Mesendoderm (in vitro differentiated cells): ENCODE data around the gene ZBTB24.

Experiments
- DNase-seq: peaks from one replicate; pipeline ENCODE4 v3.0.0; 2013
- H2AK5ac ChIP-seq: 2 replicates; pipeline ENCODE4 v1.6.1; 2013; ENCODE audit warnings: low read length, inconsistent platforms
- H2BK120ac ChIP-seq: 2 replicates; pipeline ENCODE4 v1.6.1; 2013; ENCODE audit warnings: low read depth, mild to moderate bottlenecking, low read length, moderate library complexity, mixed read lengths
- H2BK15ac ChIP-seq: replicated peaks from 2 replicates; pipeline ENCODE4 v1.6.1; 2013; ENCODE audit warnings: low read depth, mild to moderate bottlenecking, moderate library complexity
- H2BK5ac ChIP-seq: 2 replicates; pipeline ENCODE4 v1.6.1; 2013; ENCODE audit warnings: low read length, inconsistent platforms
- H3K18ac ChIP-seq: 2 replicates; pipeline ENCODE4 v1.6.1; 2013; ENCODE audit warnings: mild to moderate bottlenecking, low read length, mixed read lengths
- H3K23ac ChIP-seq: one replicate; pipeline ENCODE4 v1.6.1; 2013; ENCODE audit warnings: low read length
- H3K27ac ChIP-seq: 2 replicates; pipeline ENCODE4 v1.5.1; 2013; ENCODE audit warnings: low read depth, mild to moderate bottlenecking, inconsistent platforms, low read length, moderate library complexity
- H3K27me3 ChIP-seq: 2 replicates; pipeline ENCODE4 v1.6.1; 2013; ENCODE audit warnings: low read length, control low read depth, mild to moderate bottlenecking, inconsistent platforms; ENCODE audit not compliant: insufficient read depth, poor library complexity
- H3K36me3 ChIP-seq: 2 replicates; pipeline ENCODE4 v1.6.1; 2013; ENCODE audit warnings: low read length, inconsistent platforms; ENCODE audit not compliant: control insufficient read depth, insufficient read depth
- H3K4ac ChIP-seq: one replicate; pipeline ENCODE4 v1.6.1; 2013; ENCODE audit warnings: low read depth, mild to moderate bottlenecking, low read length, moderate library complexity
- H3K4me1 ChIP-seq: 2 replicates; pipeline ENCODE4 v1.6.1; 2013; ENCODE audit warnings: low read depth, low read length, inconsistent platforms; ENCODE audit not compliant: control insufficient read depth
- H3K4me2 ChIP-seq: 2 replicates; pipeline ENCODE4 v1.6.1; 2013; ENCODE audit warnings: low read length
- H3K4me3 ChIP-seq: 2 replicates; pipeline ENCODE4 v1.5.1; 2013; ENCODE audit warnings: mild to moderate bottlenecking, low read length
- H3K56ac ChIP-seq: one replicate; pipeline ENCODE4 v1.6.1; 2013; ENCODE audit warnings: low read length
- H3K79me1 ChIP-seq: 2 replicates; pipeline ENCODE4 v1.6.1; 2013; ENCODE audit warnings: low read length, inconsistent platforms
- H3K79me2 ChIP-seq: 2 replicates; pipeline ENCODE4 v1.6.1; 2013; ENCODE audit warnings: mild to moderate bottlenecking, low read length; ENCODE audit not compliant: control insufficient read depth, insufficient read depth
- H3K9ac ChIP-seq: 2 replicates; pipeline ENCODE4 v1.6.1; 2013; ENCODE audit warnings: low read length, inconsistent platforms
- H4K5ac ChIP-seq: one replicate; pipeline ENCODE4 v1.6.1; 2013; ENCODE audit warnings: low read length
- H4K8ac ChIP-seq: one replicate; pipeline ENCODE4 v1.6.1; 2013; ENCODE audit warnings: low read depth, mild to moderate bottlenecking, control low read depth, low read length, moderate library complexity
- WGBS: extraction: QIAGEN DNeasy Blood & Tissue Kit; methylation state at CpG from one replicate; pipeline ENCODE4 v1.1.7; 2013; ENCODE audit warnings: low lambda C conversion rate, missing lambda C conversion rate; ENCODE audit not compliant: insufficient coverage; ENCODE audit errors: extremely low coverage; 5-methylcytosine and 5-hydroxymethylcytosine counted together

The ZBTB24 gene

DNA sequence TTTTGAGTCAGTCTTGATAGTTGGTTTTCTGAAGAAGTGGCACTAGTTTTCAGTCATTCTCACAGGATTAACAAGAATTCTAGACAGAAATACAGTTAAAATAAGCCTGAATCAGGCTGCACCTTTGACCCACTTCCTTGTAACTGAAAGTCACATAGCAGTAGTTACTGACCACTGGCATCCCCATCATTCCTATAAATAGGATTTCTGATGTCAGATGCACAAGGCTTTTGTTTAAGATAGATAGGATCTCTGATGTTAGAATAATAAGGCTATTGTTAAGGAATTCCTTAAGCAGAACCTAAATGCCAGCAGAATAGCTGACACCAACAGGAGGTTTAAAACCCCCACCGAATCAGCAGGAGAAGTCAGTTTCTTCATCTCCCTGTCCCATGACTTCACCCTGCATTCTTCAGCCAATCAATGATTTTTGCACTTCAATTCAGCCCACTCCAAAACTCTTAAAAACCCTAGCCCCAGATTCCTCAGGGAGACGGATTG, 30.6 kb upstream of the ZBTB24 start:
- H3K56ac ChIP-seq = no peak overlapping the region
- no peak overlapping the region for H3K9ac ChIP-seq
- H3K79me1 ChIP-seq = no peaks in the 10 kb centered on the region
- no peak overlapping the region for H4K8ac ChIP-seq
- no peaks in the 10 kb centered on the region for H3K4me1 ChIP-seq
- no peak overlapping the region for H3K4me2 ChIP-seq
- H4K5ac ChIP-seq = no peak overlapping the region
- DNase-seq = peak; percentile 80
- H3K27me3 ChIP-seq = no peaks in the 10 kb centered on the region
- H2BK5ac ChIP-seq = no peak overlapping the region
- H2BK15ac ChIP-seq = no peak overlapping the region
- no peak overlapping the region for H2BK120ac ChIP-seq
- peak overlapping the region; percentile 51 for H3K27ac ChIP-seq
- no CpG with 5 or more reads among the region's 2 CpGs for WGBS
- H3K18ac ChIP-seq = no peak overlapping the region
- no peaks in the 10 kb centered on the region for H3K36me3 ChIP-seq
- no peak overlapping the region for H3K4me3 ChIP-seq
- H3K79me2 ChIP-seq = no peaks in the 10 kb centered on the region
- H3K23ac ChIP-seq = no peak overlapping the region
- H3K4ac ChIP-seq = no peak overlapping the region
- H2AK5ac ChIP-seq = no peak overlapping the region

DNA sequence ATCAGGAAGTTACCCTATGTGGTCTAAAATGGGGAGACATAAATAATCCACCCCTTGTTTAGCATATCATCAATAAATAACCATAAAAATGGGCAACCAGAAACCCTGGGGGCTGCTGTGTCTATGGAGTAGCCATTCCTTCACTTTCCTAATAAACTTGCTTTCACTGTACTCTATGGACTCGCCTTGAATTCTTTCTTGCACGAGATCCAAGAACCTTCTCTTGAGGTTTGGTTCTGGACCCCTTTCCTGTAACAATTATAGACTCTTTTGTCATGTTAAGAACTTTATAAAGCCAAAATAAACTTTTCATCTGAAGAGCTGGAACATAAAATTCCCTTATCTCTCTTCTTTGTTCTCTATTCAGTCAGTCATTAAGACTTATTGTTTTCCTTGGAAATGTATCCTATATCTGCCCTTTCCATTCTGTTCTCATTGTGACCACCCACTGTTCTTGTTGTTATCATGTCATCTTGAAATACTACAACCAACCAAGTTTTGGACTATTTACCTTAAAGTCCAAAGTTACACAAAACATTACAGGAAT, 29.3 kb upstream of the ZBTB24 start:
- H2BK120ac ChIP-seq = no peak overlapping the region
- H2BK5ac ChIP-seq = no peak overlapping the region
- H3K79me2 ChIP-seq = no peaks in the 10 kb centered on the region
- H3K27me3 ChIP-seq = no peaks in the 10 kb centered on the region
- no peak overlapping the region for H3K56ac ChIP-seq
- H3K4me3 ChIP-seq = no peak overlapping the region
- H3K18ac ChIP-seq = no peak overlapping the region
- H4K5ac ChIP-seq = no peak overlapping the region
- H3K36me3 ChIP-seq = no peaks in the 10 kb centered on the region
- H3K4me2 ChIP-seq = no peak overlapping the region
- H2BK15ac ChIP-seq = no peak overlapping the region
- no peak for DNase-seq
- H3K4me1 ChIP-seq = no peaks in the 10 kb centered on the region
- no peak overlapping the region for H2AK5ac ChIP-seq
- no peak overlapping the region for H3K27ac ChIP-seq
- H3K9ac ChIP-seq = no peak overlapping the region
- no peak overlapping the region for H3K4ac ChIP-seq
- WGBS = no CpG with 5 or more reads among the region's 2 CpGs
- H4K8ac ChIP-seq = no peak overlapping the region
- no peaks in the 10 kb centered on the region for H3K79me1 ChIP-seq
- no peak overlapping the region for H3K23ac ChIP-seq

DNA sequence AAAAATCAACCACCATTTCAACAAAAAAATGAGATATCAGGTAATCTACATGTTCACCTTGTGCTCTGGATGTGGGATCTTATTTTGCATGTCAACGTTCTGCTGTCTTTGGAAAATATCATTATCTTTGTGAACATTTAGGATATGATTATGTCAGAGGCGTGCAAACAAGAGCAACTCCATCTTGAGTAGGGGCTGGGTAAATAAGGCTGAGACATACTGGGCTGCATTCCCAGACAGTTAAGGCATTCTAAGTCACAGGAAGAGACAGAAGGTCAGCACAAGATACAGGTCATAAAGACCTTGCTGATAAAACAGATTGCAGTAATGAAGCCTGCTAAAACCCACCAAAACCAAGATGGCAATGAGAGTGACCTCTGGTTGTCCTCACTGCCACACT, 28.8 kb upstream of the ZBTB24 start:
- no peak overlapping the region for H3K4me2 ChIP-seq
- H2AK5ac ChIP-seq = no peak overlapping the region
- no peak overlapping the region for H3K23ac ChIP-seq
- H3K9ac ChIP-seq = no peak overlapping the region
- no peaks in the 10 kb centered on the region for H3K79me2 ChIP-seq
- no peak overlapping the region for H3K4ac ChIP-seq
- no peak overlapping the region for H2BK15ac ChIP-seq
- H4K5ac ChIP-seq = no peak overlapping the region
- no peak overlapping the region for H2BK5ac ChIP-seq
- no peaks in the 10 kb centered on the region for H3K36me3 ChIP-seq
- no peak overlapping the region for H3K18ac ChIP-seq
- H3K4me3 ChIP-seq = no peak overlapping the region
- no peak for DNase-seq
- no peak overlapping the region for H3K56ac ChIP-seq
- H3K79me1 ChIP-seq = no peaks in the 10 kb centered on the region
- H3K4me1 ChIP-seq = no peaks in the 10 kb centered on the region
- no CpG with 5 or more reads among the region's 2 CpGs for WGBS
- no peaks in the 10 kb centered on the region for H3K27me3 ChIP-seq
- no peak overlapping the region for H2BK120ac ChIP-seq
- no peak overlapping the region for H4K8ac ChIP-seq
- no peak overlapping the region for H3K27ac ChIP-seq

DNA sequence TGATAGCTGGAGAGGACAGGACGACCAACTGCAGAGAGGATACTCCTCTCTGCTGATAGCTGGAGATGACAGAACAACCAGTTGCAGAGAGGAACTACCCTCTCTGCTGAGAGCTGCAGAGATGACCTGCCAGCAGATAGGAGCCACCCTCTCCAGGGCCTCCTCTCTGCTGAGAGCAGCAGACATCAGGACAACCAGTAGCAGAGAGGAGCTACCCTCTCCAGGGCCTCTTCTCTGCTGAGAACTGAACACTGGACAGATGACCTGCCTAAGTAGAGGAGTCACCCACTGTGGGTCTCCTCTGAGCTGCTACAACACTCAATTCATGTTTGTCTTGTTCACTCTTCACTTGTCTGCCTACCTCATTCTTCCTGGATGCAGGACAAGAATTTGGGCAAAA, 27.3 kb upstream of the ZBTB24 start:
- H3K4me2 ChIP-seq = no peak overlapping the region
- no peak overlapping the region for H3K18ac ChIP-seq
- no peak overlapping the region for H4K8ac ChIP-seq
- no peaks in the 10 kb centered on the region for H3K79me1 ChIP-seq
- no peak overlapping the region for H3K56ac ChIP-seq
- no peak overlapping the region for H3K9ac ChIP-seq
- WGBS = no CpG with 5 or more reads among the region's 1 CpG
- H2BK120ac ChIP-seq = no peak overlapping the region
- H3K27ac ChIP-seq = no peak overlapping the region
- no peak overlapping the region for H3K4me3 ChIP-seq
- no peak overlapping the region for H2AK5ac ChIP-seq
- no peaks in the 10 kb centered on the region for H3K36me3 ChIP-seq
- no peaks in the 10 kb centered on the region for H3K27me3 ChIP-seq
- no peaks in the 10 kb centered on the region for H3K79me2 ChIP-seq
- H3K4ac ChIP-seq = no peak overlapping the region
- no peak overlapping the region for H3K23ac ChIP-seq
- H2BK5ac ChIP-seq = no peak overlapping the region
- no peak overlapping the region for H2BK15ac ChIP-seq
- no peak overlapping the region for H4K5ac ChIP-seq
- H3K4me1 ChIP-seq = no peaks in the 10 kb centered on the region
- DNase-seq = no peak

DNA sequence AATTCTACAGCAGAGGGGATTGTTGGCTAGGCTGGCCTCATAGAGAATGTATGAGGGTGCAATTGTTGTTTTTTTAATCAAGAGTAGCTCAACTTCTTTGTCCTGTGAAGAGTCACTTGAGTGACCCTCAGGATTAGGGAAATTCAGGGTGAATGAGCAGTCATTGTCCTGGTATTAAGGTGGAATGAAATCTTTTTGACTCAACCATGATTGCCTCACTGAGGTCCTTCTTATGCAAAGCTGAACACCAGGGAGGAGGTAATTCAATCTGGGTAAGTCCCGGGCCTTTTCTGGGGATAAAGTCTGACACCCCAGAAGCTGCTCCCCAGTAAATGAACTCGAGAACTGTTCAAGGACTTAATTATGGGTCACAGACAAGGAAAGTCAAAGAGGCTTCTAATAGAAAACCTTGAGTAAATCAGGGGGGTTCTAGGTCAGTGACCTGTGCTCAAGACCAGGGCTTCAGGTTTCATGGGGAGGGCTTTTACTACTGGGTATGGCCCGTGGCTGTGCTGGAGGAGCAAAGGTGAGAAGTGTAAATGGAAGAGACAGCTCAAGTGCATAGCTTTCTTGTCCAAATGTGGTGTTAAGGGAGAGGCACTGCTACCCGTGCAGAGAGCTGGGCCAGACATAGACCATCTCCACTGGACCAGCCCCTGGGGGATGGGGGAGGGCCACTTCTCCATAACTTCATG, 25.3 kb upstream of the ZBTB24 start:
- no CpG with 5 or more reads among the region's 4 CpGs for WGBS
- no peak overlapping the region for H3K4ac ChIP-seq
- no peak overlapping the region for H2BK120ac ChIP-seq
- H3K56ac ChIP-seq = no peak overlapping the region
- no peaks in the 10 kb centered on the region for H3K79me1 ChIP-seq
- H3K4me3 ChIP-seq = no peak overlapping the region
- H2BK5ac ChIP-seq = no peak overlapping the region
- H4K8ac ChIP-seq = no peak overlapping the region
- no peak overlapping the region for H3K23ac ChIP-seq
- no peaks in the 10 kb centered on the region for H3K79me2 ChIP-seq
- H2AK5ac ChIP-seq = no peak overlapping the region
- H3K36me3 ChIP-seq = no peaks in the 10 kb centered on the region
- H4K5ac ChIP-seq = no peak overlapping the region
- no peak overlapping the region for H3K4me2 ChIP-seq
- H3K9ac ChIP-seq = no peak overlapping the region
- no peak overlapping the region for H3K18ac ChIP-seq
- H3K27ac ChIP-seq = no peak overlapping the region
- H2BK15ac ChIP-seq = no peak overlapping the region
- DNase-seq = no peak
- no peaks in the 10 kb centered on the region for H3K27me3 ChIP-seq
- H3K4me1 ChIP-seq = no peaks in the 10 kb centered on the region
